IMR-90 (cell line): Measurements from ENCODE around the gene NPR2. TPM values are rescaled to one million over a fixed set of nuclear protein-coding genes. Genes with fewer than 3 reads are reported as not detected.

Experiments used
- ATAC-seq: fragments of 200-7000 bp; cut with Tn5 transposase; 2 replicates; pipeline ENCODE4 v1.9.1; 2020; ENCODE audit warnings: low read depth, mild to moderate bottlenecking, moderate library complexity
- BruUV-seq: library from RNA; stranded (reverse); fragments of 400-500 nt; replicated peaks from 2 replicates; lab custom pipeline; 2021; lab: Mats Ljungman, UMichigan
- CTCF ChIA-PET: fragments of 300-600 bp; formaldehyde crosslinking; extraction: SDS; loops from one replicate; lab custom pipeline; 2021; ENCODE audit warnings: antibody characterized with exemption; lab: Yijun Ruan, JAX
- POLR2A ChIA-PET: fragments of 300-600 bp; sonication (Branson Sonifier 250); formaldehyde crosslinking; loops from one replicate; lab custom pipeline; 2022; ENCODE audit warnings: antibody characterized with exemption; ENCODE audit not compliant: unreplicated experiment; lab: Charles Lee
- DNase-seq: peaks from one replicate; pipeline ENCODE4 v3.0.0; 2013
- H2AFZ ChIP-seq: replicated peaks from 2 replicates; pipeline ENCODE3; 2013; ENCODE audit warnings: low read length, mild to moderate bottlenecking; ENCODE audit not compliant: poor library complexity
- H2AK5ac ChIP-seq: 2 replicates; pipeline ENCODE4 v1.6.1; 2013; ENCODE audit warnings: low read depth, low read length, inconsistent platforms
- H2AK9ac ChIP-seq: replicated peaks from 2 replicates; pipeline ENCODE3; 2013; ENCODE audit warnings: mild to moderate bottlenecking, low read depth, low read length, moderate library complexity; ENCODE audit not compliant: poor library complexity
- H2BK120ac ChIP-seq: 2 replicates; pipeline ENCODE4 v1.6.1; 2013; ENCODE audit warnings: low read depth, low read length, inconsistent platforms
- H2BK15ac ChIP-seq: 3 replicates; pipeline ENCODE4 v1.6.1; 2013; ENCODE audit warnings: low read depth, low read length, inconsistent platforms
- H2BK20ac ChIP-seq: 2 replicates; pipeline ENCODE4 v1.6.1; 2013; ENCODE audit warnings: low read depth, mild to moderate bottlenecking, inconsistent platforms, low read length, moderate library complexity
- H2BK5ac ChIP-seq: 2 replicates; pipeline ENCODE4 v1.6.1; 2013; ENCODE audit warnings: mild to moderate bottlenecking, low read depth, low read length, inconsistent platforms; ENCODE audit not compliant: poor library complexity, severe bottlenecking
- H3K14ac ChIP-seq: replicated peaks from 2 replicates; pipeline ENCODE4 v1.6.1; 2013; ENCODE audit warnings: low read depth, low read length, inconsistent platforms
- H3K18ac ChIP-seq: 2 replicates; pipeline ENCODE4 v1.6.1; 2013; ENCODE audit warnings: low read depth, low read length, control low read depth
- H3K23ac ChIP-seq: 2 replicates; pipeline ENCODE4 v1.6.1; 2013; ENCODE audit warnings: low read depth, low read length, inconsistent platforms
- H3K27ac ChIP-seq: 2 replicates; pipeline ENCODE4 v1.5.1; 2013; ENCODE audit warnings: mild to moderate bottlenecking, control low read depth, low read length; ENCODE audit not compliant: insufficient read depth
- H3K27me3 ChIP-seq: 2 replicates; pipeline ENCODE4 v1.6.1; 2013; ENCODE audit warnings: low read length; ENCODE audit not compliant: control insufficient read depth, insufficient read depth
- H3K36me3 ChIP-seq: 2 replicates; pipeline ENCODE4 v1.6.1; 2013; ENCODE audit warnings: low read length, mixed read lengths; ENCODE audit not compliant: control insufficient read depth, insufficient read depth
- H3K4ac ChIP-seq: 2 replicates; pipeline ENCODE4 v1.6.1; 2013; ENCODE audit warnings: low read depth, low read length, inconsistent platforms
- H3K4me1 ChIP-seq: 2 replicates; pipeline ENCODE4 v1.6.1; 2013; ENCODE audit warnings: low read length, mixed read lengths; ENCODE audit not compliant: control insufficient read depth, insufficient read depth
- H3K4me2 ChIP-seq: 2 replicates; pipeline ENCODE4 v1.6.1; 2013; ENCODE audit warnings: low read depth, mild to moderate bottlenecking, control low read depth, low read length, moderate library complexity
- H3K4me3 ChIP-seq: 2 replicates; pipeline ENCODE4 v1.5.1; 2013; ENCODE audit warnings: low read depth, mild to moderate bottlenecking, control low read depth, low read length, moderate library complexity; ENCODE audit not compliant: insufficient read depth
- H3K56ac ChIP-seq: 2 replicates; pipeline ENCODE4 v1.6.1; 2013; ENCODE audit warnings: low read length, inconsistent platforms; ENCODE audit not compliant: insufficient read depth; ENCODE audit errors: extremely low read depth
- H3K79me1 ChIP-seq, 2 experiments: 2 replicates each; pipeline ENCODE4 v1.6.1; 2013; ENCODE audit warnings: low read length in 2 of 2, inconsistent platforms in 1 of 2, low read depth in 1 of 2
- H3K9ac ChIP-seq: 2 replicates; pipeline ENCODE4 v1.6.1; 2013; ENCODE audit warnings: low read depth, low read length, control low read depth
- H3K9me1 ChIP-seq: 2 replicates; pipeline ENCODE4 v1.6.1; 2013; ENCODE audit warnings: low read length, inconsistent platforms; ENCODE audit not compliant: insufficient read depth
- H3K9me3 ChIP-seq: 2 replicates; pipeline ENCODE4 v1.6.1; 2013; ENCODE audit warnings: low read length; ENCODE audit not compliant: control insufficient read depth, insufficient read depth
- H4K20me1 ChIP-seq: 2 replicates; pipeline ENCODE4 v1.6.1; 2013; ENCODE audit warnings: low read length, inconsistent platforms; ENCODE audit not compliant: insufficient read depth
- H4K5ac ChIP-seq: 2 replicates; pipeline ENCODE4 v1.6.1; 2013; ENCODE audit warnings: mild to moderate bottlenecking, low read depth, low read length, control low read depth
- H4K8ac ChIP-seq, 2 experiments: 2 replicates each; pipeline ENCODE4 v1.6.1; 2013; ENCODE audit warnings: low read depth in 2 of 2, low read length in 2 of 2, control low read depth in 1 of 2, inconsistent platforms in 1 of 2
- H4K91ac ChIP-seq: 2 replicates; pipeline ENCODE4 v1.6.1; 2013; ENCODE audit warnings: low read depth, low read length, inconsistent platforms; ENCODE audit not compliant: insufficient read depth
- CEBPB ChIP-seq: IDR thresholded peaks from 2 replicates; pipeline ENCODE4 v1.6.1; 2012; ENCODE audit warnings: low read depth, low read length, improper control_type of control experiment
- CHD1 ChIP-seq: IDR thresholded peaks from 2 replicates; pipeline ENCODE4 v1.6.1; 2012; ENCODE audit warnings: low read depth, low read length, improper control_type of control experiment
- MAFK ChIP-seq: IDR thresholded peaks from 2 replicates; pipeline ENCODE4 v1.6.1; 2012; ENCODE audit warnings: low read depth, low read length, improper control_type of control experiment
- MAZ ChIP-seq: IDR thresholded peaks from 2 replicates; pipeline ENCODE4 v1.6.1; 2012; ENCODE audit warnings: low read depth, mild to moderate bottlenecking, low read length, improper control_type of control experiment, moderate library complexity, borderline replicate concordance
- MXI1 ChIP-seq: IDR thresholded peaks from 2 replicates; pipeline ENCODE4 v1.6.1; 2012; ENCODE audit warnings: low read depth, mild to moderate bottlenecking, low read length, moderate library complexity, borderline replicate concordance
- NFE2L2 ChIP-seq: fragments of 150-350 bp; IDR thresholded peaks from 2 replicates; pipeline ENCODE4 v1.6.1; 2016; ENCODE audit warnings: low read depth, mild to moderate bottlenecking, low read length
- POLR2A ChIP-seq: IDR thresholded peaks from 2 replicates; pipeline ENCODE4 v1.6.1; 2012; ENCODE audit warnings: mild to moderate bottlenecking, low read depth, low read length
- RAD21 ChIP-seq: IDR thresholded peaks from 2 replicates; pipeline ENCODE4 v1.6.1; 2012; ENCODE audit warnings: low read length, improper control_type of control experiment
- RCOR1 ChIP-seq: IDR thresholded peaks from 2 replicates; pipeline ENCODE4 v1.6.1; 2012; ENCODE audit warnings: mild to moderate bottlenecking, low read length, improper control_type of control experiment; ENCODE audit not compliant: insufficient replicate concordance
- RFX5 ChIP-seq: IDR thresholded peaks from 2 replicates; pipeline ENCODE4 v1.8.0; 2012; ENCODE audit warnings: low read depth, mild to moderate bottlenecking, low read length, moderate library complexity
- SMC3 ChIP-seq: fragments of 150-350 bp; IDR thresholded peaks from 2 replicates; pipeline ENCODE4 v1.6.1; 2016; ENCODE audit warnings: low read depth, mild to moderate bottlenecking, antibody characterized with exemption, low read length, moderate library complexity
- whole genome bisulfite sequencing, 2 experiments: methylation state at CpG; one replicate each; pipeline versions ENCODE4 v1.1.5 to v1.1.7; 2013; ENCODE audit warnings: missing lambda C conversion rate in 2 of 2; ENCODE audit not compliant: insufficient read length in 1 of 2; ENCODE audit errors: extremely low coverage in 2 of 2; 5-methylcytosine and 5-hydroxymethylcytosine counted together
- dilution Hi-C: fragments of 300-500 bp; cut with HindIII; formaldehyde crosslinking; loops from one replicate; pipeline ENCODE4 v1.14.3; 2018; ENCODE audit warnings: low sequenced_read_pairs; ENCODE audit not compliant: unreplicated experiment
- in situ Hi-C: fragments of 300-500 bp; cut with MboI; formaldehyde crosslinking; loops from 3 replicates; pipeline ENCODE4 v1.14.3; 2019; ENCODE audit warnings: low sequenced_read_pairs, inconsistent platforms, mixed read lengths
- intact Hi-C: fragments of 100-400 bp; cut with micrococcal nuclease; formaldehyde crosslinking; loops from 2 replicates; pipeline ENCODE4 v1.10.0; 2022
- polyA plus RNA-seq, 3 experiments: library from polyadenylated mRNA; depleted of rRNA; stranded (reverse); fragments of >200 nt; gene quantifications; 2 replicates each; pipeline ENCODE4 v1.2.3, GENCODE V29; 2012; ENCODE audit warnings: low replicate concordance in 1 of 3
- total RNA-seq: library from RNA; depleted of rRNA; stranded (reverse); fragments of >200 nt; gene quantifications from 2 replicates; pipeline ENCODE4 v1.2.3, GENCODE V29; 2012
- TF ChIP-seq, protein P1 (sequence below): fragments of 150-350 bp; IDR thresholded peaks from 2 replicates; pipeline ENCODE4 v1.6.1; 2017; ENCODE audit warnings: mild to moderate bottlenecking, antibody characterized with exemption, low read length, low read depth
- TF ChIP-seq, protein P2 (sequence below): conservative IDR thresholded peaks from 2 replicates; pipeline ENCODE4 v1.5.1; 2012; ENCODE audit warnings: mild to moderate bottlenecking, low read depth, low read length, improper control_type of control experiment
- TF ChIP-seq, protein P3 (sequence below): fragments of 150-350 bp; IDR thresholded peaks from 2 replicates; pipeline ENCODE4 v1.6.1; 2016; ENCODE audit warnings: low read depth, mild to moderate bottlenecking, low read length, moderate library complexity, borderline replicate concordance

The NPR2 gene
- total and polyA plus RNA-seq, 2 of the 4 experiments (the other 2 are of a cell fraction): 5.2 to 35.7 TPM

DNA sequence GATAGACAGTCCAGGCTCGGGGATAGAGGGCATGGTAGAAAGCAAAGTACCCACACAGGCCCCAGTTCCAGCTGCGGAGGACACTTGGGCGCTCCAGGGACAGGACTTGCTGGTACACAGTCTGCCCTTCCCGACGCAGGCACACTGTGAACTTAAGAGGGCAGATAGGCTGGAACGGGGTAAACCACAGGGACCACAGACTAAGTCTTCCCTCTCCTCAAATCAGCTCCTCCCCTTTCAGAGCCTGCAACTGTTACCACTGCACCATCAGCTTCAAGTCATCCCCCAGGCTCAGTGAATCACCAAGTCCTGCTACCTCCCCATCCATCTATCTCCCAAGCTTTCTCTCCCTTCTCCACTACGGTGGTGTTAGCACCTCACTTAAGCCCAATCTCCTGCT is 49.7 kb upstream of the NPR2 start:
- DNase-seq: no peak
- no peak overlapping the region for H4K5ac ChIP-seq
- H2AK5ac ChIP-seq: no peak overlapping the region
- H2BK20ac ChIP-seq: no peak overlapping the region
- H3K14ac ChIP-seq: no peak overlapping the region
- H4K8ac ChIP-seq: no peak overlapping the region
- H2BK5ac ChIP-seq: no peak overlapping the region
- no peak overlapping the region for H3K4me2 ChIP-seq
- no peak overlapping the region for H4K91ac ChIP-seq
- H2AFZ ChIP-seq: no peak overlapping the region
- in situ Hi-C loops (no loop called here), intact Hi-C loops (no loop called here), dilution Hi-C loops (no loop called here)
- H3K18ac ChIP-seq: no peak overlapping the region
- WGBS, 2 experiments: 100% methylated on average over 3 of the region's 7 CpGs; no CpG with 5 or more reads in 1 of the 2 experiments
- TF ChIP-seq RCOR1: no peak
- no peak for TF ChIP-seq POLR2A
- TF ChIP-seq SMC3: no peak
- TF ChIP-seq NFE2L2: no peak
- no peak for TF ChIP-seq CHD1
- TF ChIP-seq MAFK: no peak
- TF ChIP-seq, protein P1, sequence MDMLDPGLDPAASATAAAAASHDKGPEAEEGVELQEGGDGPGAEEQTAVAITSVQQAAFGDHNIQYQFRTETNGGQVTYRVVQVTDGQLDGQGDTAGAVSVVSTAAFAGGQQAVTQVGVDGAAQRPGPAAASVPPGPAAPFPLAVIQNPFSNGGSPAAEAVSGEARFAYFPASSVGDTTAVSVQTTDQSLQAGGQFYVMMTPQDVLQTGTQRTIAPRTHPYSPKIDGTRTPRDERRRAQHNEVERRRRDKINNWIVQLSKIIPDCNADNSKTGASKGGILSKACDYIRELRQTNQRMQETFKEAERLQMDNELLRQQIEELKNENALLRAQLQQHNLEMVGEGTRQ: no peak
- no peak for TF ChIP-seq MAZ
- TF ChIP-seq RFX5: no peak
- TF ChIP-seq MXI1: no peak
- TF ChIP-seq, protein P2, sequence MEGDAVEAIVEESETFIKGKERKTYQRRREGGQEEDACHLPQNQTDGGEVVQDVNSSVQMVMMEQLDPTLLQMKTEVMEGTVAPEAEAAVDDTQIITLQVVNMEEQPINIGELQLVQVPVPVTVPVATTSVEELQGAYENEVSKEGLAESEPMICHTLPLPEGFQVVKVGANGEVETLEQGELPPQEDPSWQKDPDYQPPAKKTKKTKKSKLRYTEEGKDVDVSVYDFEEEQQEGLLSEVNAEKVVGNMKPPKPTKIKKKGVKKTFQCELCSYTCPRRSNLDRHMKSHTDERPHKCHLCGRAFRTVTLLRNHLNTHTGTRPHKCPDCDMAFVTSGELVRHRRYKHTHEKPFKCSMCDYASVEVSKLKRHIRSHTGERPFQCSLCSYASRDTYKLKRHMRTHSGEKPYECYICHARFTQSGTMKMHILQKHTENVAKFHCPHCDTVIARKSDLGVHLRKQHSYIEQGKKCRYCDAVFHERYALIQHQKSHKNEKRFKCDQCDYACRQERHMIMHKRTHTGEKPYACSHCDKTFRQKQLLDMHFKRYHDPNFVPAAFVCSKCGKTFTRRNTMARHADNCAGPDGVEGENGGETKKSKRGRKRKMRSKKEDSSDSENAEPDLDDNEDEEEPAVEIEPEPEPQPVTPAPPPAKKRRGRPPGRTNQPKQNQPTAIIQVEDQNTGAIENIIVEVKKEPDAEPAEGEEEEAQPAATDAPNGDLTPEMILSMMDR: no peak
- no peak for TF ChIP-seq RAD21
- TF ChIP-seq, protein P3, sequence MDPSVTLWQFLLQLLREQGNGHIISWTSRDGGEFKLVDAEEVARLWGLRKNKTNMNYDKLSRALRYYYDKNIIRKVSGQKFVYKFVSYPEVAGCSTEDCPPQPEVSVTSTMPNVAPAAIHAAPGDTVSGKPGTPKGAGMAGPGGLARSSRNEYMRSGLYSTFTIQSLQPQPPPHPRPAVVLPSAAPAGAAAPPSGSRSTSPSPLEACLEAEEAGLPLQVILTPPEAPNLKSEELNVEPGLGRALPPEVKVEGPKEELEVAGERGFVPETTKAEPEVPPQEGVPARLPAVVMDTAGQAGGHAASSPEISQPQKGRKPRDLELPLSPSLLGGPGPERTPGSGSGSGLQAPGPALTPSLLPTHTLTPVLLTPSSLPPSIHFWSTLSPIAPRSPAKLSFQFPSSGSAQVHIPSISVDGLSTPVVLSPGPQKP: no peak
- no peak for TF ChIP-seq CEBPB
- no peaks in the 10 kb centered on the region for H3K27me3 ChIP-seq
- H3K36me3 ChIP-seq: peaks cover 71% of the 10 kb centered on the region
- no peaks in the 10 kb centered on the region; the same call in 1 of the 2 replicates for H3K4me1 ChIP-seq
- H2BK15ac ChIP-seq: no peak overlapping the region
- H3K9me1 ChIP-seq: peaks cover 10% of the 10 kb centered on the region; the same call in 1 of the 2 replicates
- no peak overlapping the region for H3K9ac ChIP-seq
- ATAC-seq: no peak
- no TSS peak for BruUV-seq
- no peak overlapping the region for H3K27ac ChIP-seq
- H3K23ac ChIP-seq: no peak overlapping the region
- ChIA-PET CTCF (no interaction called here), POLR2A (interaction anchor here (1.2 kb wide), 1 partner anchor 13 kb away, joined by 6 read pairs; no protein-coding TSS in a partner anchor)
- no peak overlapping the region for H3K4me3 ChIP-seq
- H3K9me3 ChIP-seq: no peaks in the 10 kb centered on the region
- peaks cover 36 to 86% of the 10 kb centered on the region in 2 experiments for H3K79me1 ChIP-seq
- H3K56ac ChIP-seq: no peak overlapping the region
- H4K20me1 ChIP-seq: peaks cover 26% of the 10 kb centered on the region
- no peak overlapping the region for H2AK9ac ChIP-seq
- no peak overlapping the region for H3K4ac ChIP-seq
- no peak overlapping the region for H2BK120ac ChIP-seq
